ENCODE measurements around the gene CRACR2A.

The CRACR2A gene

GRCh38 chr12:3725388-3726115, 27.4 kb downstream of the CRACR2A start:
- DNase-seq (ENCODE audit: low read depth in 2 of 2): no peak

GRCh38 chr12:3723916-3724805, 28.7 kb downstream of the CRACR2A start:
- DNase-seq (ENCODE audit: low read depth in 2 of 2): no peak

- DNase-seq (ENCODE audit: low read depth in 2 of 2): no peak
Observed at GRCh38 chr12:3722368-3722767, 30.5 kb downstream of the CRACR2A start.

GRCh38 chr12:3720772-3721171, 32.1 kb downstream of the CRACR2A start:
- no peak for DNase-seq (ENCODE audit: low read depth in 2 of 2)

- DNase-seq (ENCODE audit: low read depth in 2 of 2): no peak
Observed at GRCh38 chr12:3718100-3718499, 34.8 kb downstream of the CRACR2A start.

GRCh38 chr12:3717283-3717898, 35.5 kb downstream of the CRACR2A start:
- no peak for DNase-seq (ENCODE audit: low read depth in 2 of 2)

- DNase-seq (ENCODE audit: low read depth in 2 of 2): no peak
Observed at GRCh38 chr12:3715999-3716398, 36.9 kb downstream of the CRACR2A start.

- no peak for DNase-seq (ENCODE audit: low read depth in 2 of 2)
Observed at GRCh38 chr12:3713947-3714346, 39.0 kb downstream of the CRACR2A start.

GRCh38 chr12:3713483-3713882, 39.4 kb downstream of the CRACR2A start:
- DNase-seq (ENCODE audit: low read depth in 2 of 2): no peak

GRCh38 chr12:3712209-3712992, 40.5 kb downstream of the CRACR2A start:
- DNase-seq (ENCODE audit: low read depth in 2 of 2): no peak

GRCh38 chr12:3705354-3705675, 47.6 kb downstream of the CRACR2A start:
- DNase-seq (ENCODE audit: low read depth in 2 of 2): no peak

- DNase-seq (ENCODE audit: low read depth in 2 of 2): no peak
Observed at GRCh38 chr12:3704512-3705353, 48.2 kb downstream of the CRACR2A start.

GRCh38 chr12:3700861-3701260, 52.0 kb downstream of the CRACR2A start:
- no peak for DNase-seq (ENCODE audit: low read depth in 2 of 2)

GRCh38 chr12:3698218-3698974, 54.5 kb downstream of the CRACR2A start:
- DNase-seq (ENCODE audit: low read depth in 2 of 2): no peak

GRCh38 chr12:3697311-3697870, 55.5 kb downstream of the CRACR2A start:
- no peak for DNase-seq (ENCODE audit: low read depth in 2 of 2)

GRCh38 chr12:3694673-3695072, 58.2 kb downstream of the CRACR2A start:
- DNase-seq (ENCODE audit: low read depth in 2 of 2): no peak

- no peak for DNase-seq (ENCODE audit: low read depth in 2 of 2)
Observed at GRCh38 chr12:3692616-3693365, 60.1 kb downstream of the CRACR2A start.

GRCh38 chr12:3686463-3686862, 66.4 kb downstream of the CRACR2A start:
- no peak for DNase-seq (ENCODE audit: low read depth in 2 of 2)

- DNase-seq (ENCODE audit: low read depth in 2 of 2): no peak
Observed at GRCh38 chr12:3685830-3686229, 67.1 kb downstream of the CRACR2A start.
